Fibroblast of lung (primary cell): ENCODE measurements around the gene COBL.

Experiments
- CTCF ChIP-seq, 2 donors: IDR thresholded peaks in 1 of 2; conservative IDR thresholded peaks in 1 of 2; 1 replicate in 1 of 2; 2 replicates in 1 of 2; pipeline ENCODE4 v1.5.1; 2011 to 2012; ENCODE audit warnings: low read length in 2 of 2, control low read depth in 1 of 2, inconsistent platforms in 1 of 2, low read depth in 1 of 2, mild to moderate bottlenecking in 1 of 2
- EZH2 ChIP-seq: IDR thresholded peaks from 2 replicates; pipeline ENCODE4 v1.5.1; 2012; ENCODE audit warnings: low read length, control low read depth, mild to moderate bottlenecking; ENCODE audit errors: missing control alignments

- TF ChIP-seq CTCF (conservative IDR thresholded peaks at IDR 0.05 in 1 of 2, IDR thresholded peaks at IDR 0.05 in 1 of 2; ENCODE audit: low read depth in 1 of 2, low read length in 2 of 2) (no peak), EZH2 (no peak)
Observed at GRCh38 chr7:51065766-51066165, 250.8 kb downstream of the COBL start.
